ENCODE data around the gene DIRAS2. TPM values are rescaled to one million over a fixed set of nuclear protein-coding genes. Genes with fewer than 3 reads are reported as not detected.
"Not testable (repeated sequence)": the region's sequence is repeated elsewhere in the genome, so short reads cannot be mapped to it uniquely, and the experiment has no call there.

DIRAS2 gene
- total and polyA plus RNA-seq, 4 donors, result not detected

DNA sequence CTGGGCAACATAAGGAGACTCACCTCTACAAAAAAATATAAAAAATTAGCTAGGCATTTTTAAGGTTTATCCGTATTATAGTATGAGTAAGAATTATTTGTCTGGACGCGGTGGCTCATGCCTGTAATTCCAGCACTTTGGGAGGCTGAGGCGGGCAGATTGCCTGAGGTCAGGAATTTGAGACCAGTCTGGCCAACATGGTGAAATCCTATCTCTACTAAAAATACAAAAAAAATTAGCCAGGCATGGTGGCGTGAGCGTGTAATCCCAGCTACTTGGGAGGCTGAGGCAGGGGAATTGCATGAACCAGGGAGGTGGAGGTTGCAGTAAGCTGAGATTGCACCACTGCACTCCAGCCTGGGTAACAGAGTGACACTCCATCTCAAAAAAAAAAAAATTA lies 14.3 kb upstream of the DIRAS2 start:
- H3K27me3 ChIP-seq (ENCODE audit: control insufficient read depth in 1 of 2, insufficient read depth in 2 of 2, low read length in 1 of 2); ATAC-seq (ENCODE audit: low FRiP score); DNase-seq; H3K4me1 ChIP-seq (ENCODE audit: control insufficient read depth in 1 of 2, insufficient read depth in 2 of 2, low read length in 2 of 2); H3K4me3 ChIP-seq (ENCODE audit: low read length in 2 of 2); H3K27ac ChIP-seq (ENCODE audit: low read depth in 1 of 2, low read length in 2 of 2); H3K9me3 ChIP-seq (ENCODE audit: control insufficient read depth, low read length); H3K36me3 ChIP-seq (ENCODE audit: control insufficient read depth in 1 of 2, insufficient read depth in 2 of 2, low read length in 1 of 2); intact Hi-C loops (cut with DNase I): not testable (repeated sequence)
- WGBS, 2 donors, result 79 to 82% methylated on average over 6 of the region's 6 CpGs

DNA sequence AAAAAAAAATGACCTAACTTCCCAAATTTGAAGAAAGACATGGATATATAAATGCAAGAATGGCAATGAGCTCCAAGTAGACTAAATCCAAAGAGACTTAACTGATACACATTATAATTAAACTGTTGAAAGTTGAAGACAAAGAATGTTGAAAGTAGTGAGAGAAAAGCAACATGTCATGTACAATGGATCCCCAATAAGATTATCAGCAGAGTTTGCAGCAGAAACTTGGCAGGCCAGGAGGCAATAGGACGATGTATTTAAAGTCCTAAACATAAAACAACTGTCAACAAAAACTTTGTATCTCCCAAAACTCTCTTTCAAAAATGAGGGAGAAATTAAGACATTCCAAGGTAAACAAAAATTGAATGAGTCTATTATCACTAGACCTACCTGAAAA lies 8.6 kb upstream of the DIRAS2 start:
- 67 to 75% methylated on average over 1 of the region's 1 CpG for WGBS, 2 donors
- H3K4me1 ChIP-seq (ENCODE audit: control insufficient read depth in 1 of 2, insufficient read depth in 2 of 2, low read length in 2 of 2), result no peaks in the 10 kb centered on the region
- H3K27ac ChIP-seq (ENCODE audit: low read depth in 1 of 2, low read length in 2 of 2), result no peak overlapping the region
- no peak overlapping the region for H3K4me3 ChIP-seq (ENCODE audit: low read length in 2 of 2)
- ATAC-seq (ENCODE audit: low FRiP score) (no peak), DNase-seq (no peak)
- intact Hi-C loops (cut with DNase I), result no loop called here
- no peaks in the 10 kb centered on the region for H3K27me3 ChIP-seq (ENCODE audit: control insufficient read depth in 1 of 2, insufficient read depth in 2 of 2, low read length in 1 of 2)
- no peaks in the 10 kb centered on the region for H3K9me3 ChIP-seq (ENCODE audit: control insufficient read depth, low read length)
- no peaks in the 10 kb centered on the region for H3K36me3 ChIP-seq (ENCODE audit: control insufficient read depth in 1 of 2, insufficient read depth in 2 of 2, low read length in 1 of 2)

DNA sequence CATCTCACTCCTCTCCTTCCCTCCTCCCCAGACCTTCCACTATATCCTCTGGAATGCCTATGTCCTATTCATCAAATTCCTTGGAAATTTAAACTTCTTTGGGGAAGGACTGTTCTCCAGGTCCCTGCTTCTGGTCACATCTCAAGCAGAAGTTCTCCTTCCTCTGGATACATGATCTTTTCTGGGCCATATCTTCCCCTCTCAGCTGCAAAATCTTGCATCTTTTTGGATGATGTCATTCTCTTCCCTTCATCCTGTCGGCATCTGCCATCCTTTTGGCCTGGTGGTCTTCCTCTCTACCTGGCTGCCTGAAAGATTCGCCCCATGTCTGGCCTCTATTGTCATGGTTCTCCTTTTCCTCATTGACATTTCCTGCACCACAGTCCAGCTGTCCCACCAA lies 5.2 kb upstream of the DIRAS2 start:
- H3K4me3 ChIP-seq (ENCODE audit: low read length in 2 of 2), result no peak overlapping the region
- H3K27me3 ChIP-seq (ENCODE audit: control insufficient read depth in 1 of 2, insufficient read depth in 2 of 2, low read length in 1 of 2), result no peaks in the 10 kb centered on the region
- H3K4me1 ChIP-seq (ENCODE audit: control insufficient read depth in 1 of 2, insufficient read depth in 2 of 2, low read length in 2 of 2), result no peaks in the 10 kb centered on the region
- intact Hi-C loops (cut with DNase I), result no loop called here
- peaks cover 2% of the 10 kb centered on the region for H3K9me3 ChIP-seq (ENCODE audit: control insufficient read depth, low read length)
- ATAC-seq (ENCODE audit: low FRiP score) (no peak), DNase-seq (no peak)
- H3K36me3 ChIP-seq (ENCODE audit: control insufficient read depth in 1 of 2, insufficient read depth in 2 of 2, low read length in 1 of 2), result no peaks in the 10 kb centered on the region
- H3K27ac ChIP-seq (ENCODE audit: low read depth in 1 of 2, low read length in 2 of 2), result no peak overlapping the region
- WGBS, 2 donors, result 73 to 80% methylated on average over 2 of the region's 2 CpGs

DNA sequence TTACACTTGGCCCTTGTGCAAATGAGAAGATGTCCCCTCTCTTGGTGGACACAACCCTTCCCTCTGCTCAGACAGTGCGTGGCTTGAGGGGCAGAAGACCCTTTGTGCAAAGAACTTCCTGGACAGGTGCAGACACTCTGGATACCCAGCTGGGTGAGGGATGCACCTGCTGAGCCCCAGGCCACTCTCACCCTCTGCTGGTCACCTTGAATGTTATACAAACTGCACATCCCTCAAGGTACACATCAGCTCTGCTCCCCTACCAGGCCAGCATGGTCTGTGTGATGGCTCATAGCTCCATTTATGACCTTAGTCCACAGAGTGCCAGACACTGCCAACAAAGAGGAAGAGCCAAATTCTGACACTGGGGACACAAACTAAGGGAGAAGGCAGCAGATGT lies 3.1 kb upstream of the DIRAS2 start:
- Histone ChIP-seq H3K9me3 (ENCODE audit: control insufficient read depth, low read length) (peaks cover 2% of the 10 kb centered on the region), H3K4me1 (ENCODE audit: control insufficient read depth in 1 of 2, insufficient read depth in 2 of 2, low read length in 2 of 2) (no peaks in the 10 kb centered on the region), H3K4me3 (ENCODE audit: low read length in 2 of 2) (no peak overlapping the region), H3K36me3 (ENCODE audit: control insufficient read depth in 1 of 2, insufficient read depth in 2 of 2, low read length in 1 of 2) (no peaks in the 10 kb centered on the region), H3K27me3 (ENCODE audit: control insufficient read depth in 1 of 2, insufficient read depth in 2 of 2, low read length in 1 of 2) (no peaks in the 10 kb centered on the region), H3K27ac (ENCODE audit: low read depth in 1 of 2, low read length in 2 of 2) (no peak overlapping the region)
- ATAC-seq (ENCODE audit: low FRiP score), result no peak
- intact Hi-C loops (cut with DNase I), result no loop called here
- DNase-seq, result no peak
- WGBS, 2 donors, result 80 to 93% methylated on average over 1 of the region's 1 CpG

DNA sequence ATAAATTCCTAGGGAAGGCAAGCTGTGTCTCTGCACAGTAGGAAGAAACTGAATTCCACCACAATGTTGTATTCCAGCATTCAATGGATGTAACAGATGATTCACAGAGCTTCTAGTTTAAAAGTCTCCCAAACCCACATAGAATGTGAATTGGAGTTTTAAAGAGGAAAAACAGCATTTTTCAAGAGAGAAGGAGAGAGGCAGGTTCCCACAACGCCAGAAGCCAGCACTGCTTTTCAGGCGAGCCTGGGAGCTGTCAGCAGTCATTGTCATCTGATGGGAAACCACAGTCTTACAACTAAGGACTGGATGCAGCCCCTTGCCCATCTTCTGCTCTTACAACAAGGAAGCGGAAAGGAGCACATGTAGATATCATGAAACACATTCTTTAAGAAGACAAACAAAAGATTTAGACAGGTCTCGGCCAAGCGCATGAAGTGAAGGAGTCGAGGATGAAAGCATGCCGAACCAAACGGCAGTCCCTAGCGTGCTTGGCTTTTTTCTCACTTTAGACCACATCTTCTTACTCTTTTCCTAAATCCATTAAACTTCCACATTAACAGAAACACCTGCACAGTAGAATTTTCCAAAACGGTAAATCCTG lies 638 bp downstream of the DIRAS2 start:
- H3K27ac ChIP-seq (ENCODE audit: low read depth in 1 of 2, low read length in 2 of 2), result no peak overlapping the region
- WGBS, 2 donors, result 10 to 12% methylated on average over 10 of the region's 10 CpGs
- no peak for ATAC-seq (ENCODE audit: low FRiP score)
- peaks cover 2% of the 10 kb centered on the region for H3K9me3 ChIP-seq (ENCODE audit: control insufficient read depth, low read length)
- intact Hi-C loops (cut with DNase I), result no loop called here
- H3K27me3 ChIP-seq (ENCODE audit: control insufficient read depth in 1 of 2, insufficient read depth in 2 of 2, low read length in 1 of 2), result no peaks in the 10 kb centered on the region
- no peak for DNase-seq
- no peaks in the 10 kb centered on the region for H3K4me1 ChIP-seq (ENCODE audit: control insufficient read depth in 1 of 2, insufficient read depth in 2 of 2, low read length in 2 of 2)
- no peaks in the 10 kb centered on the region for H3K36me3 ChIP-seq (ENCODE audit: control insufficient read depth in 1 of 2, insufficient read depth in 2 of 2, low read length in 1 of 2)
- H3K4me3 ChIP-seq (ENCODE audit: low read length in 2 of 2), result no peak overlapping the region

DNA sequence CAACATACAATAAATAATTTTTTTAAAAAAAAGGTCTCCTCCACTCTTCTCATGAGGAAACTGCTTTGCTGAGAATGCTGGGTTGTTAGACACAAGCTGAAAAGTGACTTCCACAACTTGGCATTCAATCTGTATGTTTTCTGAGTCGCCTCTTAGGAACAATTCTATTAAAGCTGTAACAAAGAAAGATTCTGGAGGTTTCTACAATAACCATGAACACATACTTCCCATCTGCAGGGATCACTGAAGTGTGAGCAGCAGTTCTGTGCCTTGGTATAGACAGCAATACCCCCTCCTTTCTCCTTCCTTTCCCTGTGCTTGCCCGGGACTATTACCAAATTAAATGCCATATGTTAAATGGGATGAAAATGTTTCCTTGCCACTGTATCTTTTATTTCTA lies 1.5 kb downstream of the DIRAS2 start:
- no peak for DNase-seq
- no peak for ATAC-seq (ENCODE audit: low FRiP score)
- Histone ChIP-seq H3K4me3 (ENCODE audit: low read length in 2 of 2) (no peak overlapping the region), H3K9me3 (ENCODE audit: control insufficient read depth, low read length) (peaks cover 2% of the 10 kb centered on the region), H3K27ac (ENCODE audit: low read depth in 1 of 2, low read length in 2 of 2) (no peak overlapping the region), H3K36me3 (ENCODE audit: control insufficient read depth in 1 of 2, insufficient read depth in 2 of 2, low read length in 1 of 2) (no peaks in the 10 kb centered on the region), H3K4me1 (ENCODE audit: control insufficient read depth in 1 of 2, insufficient read depth in 2 of 2, low read length in 2 of 2) (no peaks in the 10 kb centered on the region), H3K27me3 (ENCODE audit: control insufficient read depth in 1 of 2, insufficient read depth in 2 of 2, low read length in 1 of 2) (no peaks in the 10 kb centered on the region)
- WGBS, 2 donors, result 45 to 51% methylated on average over 2 of the region's 2 CpGs
- intact Hi-C loops (cut with DNase I), result no loop called here

DNA sequence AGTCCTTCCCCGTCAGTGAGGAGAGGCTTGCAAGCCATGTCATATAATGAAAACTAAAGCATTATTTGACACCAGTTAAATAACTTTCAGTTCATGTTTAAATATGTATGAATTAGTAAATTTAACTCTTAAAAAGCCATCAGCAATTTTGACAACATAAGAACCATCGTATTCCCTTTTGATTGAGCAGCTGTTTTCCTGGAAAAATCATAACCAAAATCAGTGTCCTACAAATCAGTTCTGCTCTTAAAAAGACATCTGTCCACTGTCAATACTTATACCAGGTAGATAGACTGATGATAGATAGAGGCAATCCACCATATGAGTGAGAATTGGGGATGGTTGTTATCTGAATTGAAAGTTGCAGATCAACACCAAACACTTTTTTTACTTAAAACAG lies 2.3 kb downstream of the DIRAS2 start:
- ATAC-seq (ENCODE audit: low FRiP score), result no peak
- Histone ChIP-seq H3K27ac (ENCODE audit: low read depth in 1 of 2, low read length in 2 of 2) (no peak overlapping the region), H3K27me3 (ENCODE audit: control insufficient read depth in 1 of 2, insufficient read depth in 2 of 2, low read length in 1 of 2) (no peaks in the 10 kb centered on the region), H3K4me1 (ENCODE audit: control insufficient read depth in 1 of 2, insufficient read depth in 2 of 2, low read length in 2 of 2) (no peaks in the 10 kb centered on the region), H3K36me3 (ENCODE audit: control insufficient read depth in 1 of 2, insufficient read depth in 2 of 2, low read length in 1 of 2) (no peaks in the 10 kb centered on the region), H3K9me3 (ENCODE audit: control insufficient read depth, low read length) (no peaks in the 10 kb centered on the region), H3K4me3 (ENCODE audit: low read length in 2 of 2) (no peak overlapping the region)
- WGBS, 2 donors, result 55 to 58% methylated on average over 2 of the region's 2 CpGs
- no peak for DNase-seq
- intact Hi-C loops (cut with DNase I), result no loop called here

DNA sequence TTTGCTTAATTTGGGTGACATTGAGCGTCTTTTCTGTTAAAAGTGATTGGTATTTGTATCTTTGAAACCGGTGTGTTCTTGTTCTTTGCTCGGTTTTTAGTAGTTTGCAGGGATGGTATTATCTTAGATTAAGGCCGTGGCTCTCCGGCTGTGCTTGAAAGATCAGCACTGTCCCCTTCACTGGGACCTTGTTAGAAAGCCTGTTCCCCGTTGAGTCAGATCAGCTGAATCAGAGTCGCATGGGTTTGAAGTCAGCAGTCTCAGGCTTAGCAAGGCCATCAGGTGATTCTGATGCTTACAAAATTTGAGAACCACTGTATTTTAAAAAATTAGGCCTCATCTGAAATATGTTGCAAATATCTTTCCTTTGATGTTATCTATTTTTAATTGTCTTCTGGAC lies 5.0 kb downstream of the DIRAS2 start:
- intact Hi-C loops (cut with DNase I), result no loop called here
- H3K4me1 ChIP-seq (ENCODE audit: control insufficient read depth in 1 of 2, insufficient read depth in 2 of 2, low read length in 2 of 2), result no peaks in the 10 kb centered on the region
- H3K36me3 ChIP-seq (ENCODE audit: control insufficient read depth in 1 of 2, insufficient read depth in 2 of 2, low read length in 1 of 2), result no peaks in the 10 kb centered on the region
- DNase-seq (no peak), ATAC-seq (ENCODE audit: low FRiP score) (no peak)
- WGBS, 2 donors, result 86 to 87% methylated on average over 7 of the region's 7 CpGs
- H3K4me3 ChIP-seq (ENCODE audit: low read length in 2 of 2), result no peak overlapping the region
- H3K27me3 ChIP-seq (ENCODE audit: control insufficient read depth in 1 of 2, insufficient read depth in 2 of 2, low read length in 1 of 2), result peaks cover 0 to 2% of the 10 kb centered on the region in 2 donors
- no peak overlapping the region for H3K27ac ChIP-seq (ENCODE audit: low read depth in 1 of 2, low read length in 2 of 2)
- no peaks in the 10 kb centered on the region for H3K9me3 ChIP-seq (ENCODE audit: control insufficient read depth, low read length)

DNA sequence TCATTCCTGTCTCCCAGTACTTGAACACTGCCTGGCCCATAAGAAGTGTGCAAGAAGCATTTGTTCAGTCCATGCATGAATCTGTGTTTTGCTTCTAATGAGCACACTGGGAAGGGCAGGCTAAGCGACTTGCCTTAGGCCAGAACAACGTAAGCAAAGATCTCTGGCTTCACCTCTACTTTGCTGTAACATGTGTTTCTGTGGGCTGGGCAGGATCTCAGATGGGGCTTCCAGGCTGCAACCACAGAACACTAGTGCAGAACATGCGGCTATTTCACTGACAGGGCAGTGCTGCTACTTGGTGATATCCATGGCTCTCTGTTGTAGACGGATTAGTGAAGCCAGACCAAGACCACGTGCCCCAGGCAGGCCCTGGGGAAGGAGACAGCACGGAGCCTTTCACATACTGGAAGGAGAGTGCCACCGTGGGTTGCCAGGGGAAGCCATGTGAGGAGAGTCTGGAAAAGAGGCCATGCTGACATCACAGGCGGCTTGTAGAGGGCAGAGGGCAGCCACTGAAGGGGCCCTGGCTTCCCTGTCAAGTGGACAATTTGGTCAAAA lies 9.9 kb downstream of the DIRAS2 start:
- peaks cover 0 to 2% of the 10 kb centered on the region in 2 donors for H3K27me3 ChIP-seq (ENCODE audit: control insufficient read depth in 1 of 2, insufficient read depth in 2 of 2, low read length in 1 of 2)
- H3K4me3 ChIP-seq (ENCODE audit: low read length in 2 of 2), result no peak overlapping the region
- H3K9me3 ChIP-seq (ENCODE audit: control insufficient read depth, low read length), result no peaks in the 10 kb centered on the region
- H3K27ac ChIP-seq (ENCODE audit: low read depth in 1 of 2, low read length in 2 of 2), result no peak overlapping the region
- intact Hi-C loops (cut with DNase I), result no loop called here
- ATAC-seq (ENCODE audit: low FRiP score) (no peak), DNase-seq (no peak)
- H3K4me1 ChIP-seq (ENCODE audit: control insufficient read depth in 1 of 2, insufficient read depth in 2 of 2, low read length in 2 of 2), result no peaks in the 10 kb centered on the region
- 60 to 68% methylated on average over 8 of the region's 8 CpGs for WGBS, 2 donors
- H3K36me3 ChIP-seq (ENCODE audit: control insufficient read depth in 1 of 2, insufficient read depth in 2 of 2, low read length in 1 of 2), result no peaks in the 10 kb centered on the region

Data from aorta (tissue), 5 donors.